DLD1 (cell line): ENCODE data around the gene RNF208.
"Not testable (repeated sequence)": the region's sequence is repeated elsewhere in the genome, so short reads cannot be mapped to it uniquely, and the experiment has no call there.

ENCODE experiments used
- in situ Hi-C: cut with HindIII; loops from 2 replicates; pipeline ENCODE4 v1.10.0; 2017; ENCODE audit warnings: low sequenced_read_pairs

Gene RNF208, protein sequence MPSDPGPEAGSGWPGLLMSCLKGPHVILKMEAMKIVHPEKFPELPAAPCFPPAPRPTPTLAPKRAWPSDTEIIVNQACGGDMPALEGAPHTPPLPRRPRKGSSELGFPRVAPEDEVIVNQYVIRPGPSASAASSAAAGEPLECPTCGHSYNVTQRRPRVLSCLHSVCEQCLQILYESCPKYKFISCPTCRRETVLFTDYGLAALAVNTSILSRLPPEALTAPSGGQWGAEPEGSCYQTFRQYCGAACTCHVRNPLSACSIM

DNA sequence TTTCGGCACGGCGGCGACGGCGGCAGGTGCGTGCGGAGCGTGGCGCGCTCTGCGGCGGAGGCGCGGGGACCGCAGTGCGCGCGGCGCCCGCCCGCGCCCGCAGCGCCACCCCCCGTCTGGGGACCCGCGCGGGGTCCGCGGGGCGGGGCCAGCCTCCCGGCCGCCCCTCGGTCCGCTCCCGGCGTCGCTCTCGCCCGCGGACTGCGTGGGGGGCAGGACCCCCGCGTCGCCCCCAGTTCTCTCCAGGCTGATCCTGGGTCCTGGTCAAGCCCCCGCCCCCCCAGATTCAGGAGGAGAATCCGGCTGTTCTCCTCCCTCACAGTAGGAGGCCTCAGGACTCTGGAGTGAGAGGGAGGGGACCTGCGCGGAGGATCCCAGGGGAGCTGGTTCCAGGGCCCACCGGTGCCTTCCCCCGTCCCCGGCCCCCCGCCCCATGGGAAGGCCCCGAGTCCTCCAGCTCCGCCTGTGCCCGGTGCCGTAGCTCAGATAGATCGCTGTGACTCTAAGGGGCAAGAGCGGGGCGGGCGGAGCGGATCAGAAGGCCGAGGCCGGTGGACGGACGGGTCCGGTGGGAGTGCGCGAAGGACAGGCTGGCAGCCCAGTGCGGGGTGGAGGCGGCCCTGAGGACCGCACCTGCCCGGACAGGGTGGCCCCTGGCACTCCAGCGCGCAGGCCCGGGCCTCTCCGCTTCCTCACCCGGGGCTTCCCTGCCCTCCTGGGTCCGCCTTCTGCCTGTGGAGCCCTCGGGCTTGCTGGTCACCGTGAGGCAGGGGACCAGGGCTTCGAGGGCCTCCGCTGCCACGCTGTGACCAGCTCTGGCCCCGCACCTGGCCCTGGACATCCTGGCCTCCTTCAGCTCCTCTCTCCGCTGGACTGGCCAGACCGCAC, at the start of gene RNF208:
Gene RNF208, minus strand, starts transcription at position 51 of the 888 bp plus-strand sequence. CDS start 1,028 bp downstream, outside the sequence.
- in situ Hi-C loops: no loop called here

GRCh38 chr9:137271696-137272076, 49.6 kb upstream of the RNF208 start:
- in situ Hi-C loops: no loop called here

DNA sequence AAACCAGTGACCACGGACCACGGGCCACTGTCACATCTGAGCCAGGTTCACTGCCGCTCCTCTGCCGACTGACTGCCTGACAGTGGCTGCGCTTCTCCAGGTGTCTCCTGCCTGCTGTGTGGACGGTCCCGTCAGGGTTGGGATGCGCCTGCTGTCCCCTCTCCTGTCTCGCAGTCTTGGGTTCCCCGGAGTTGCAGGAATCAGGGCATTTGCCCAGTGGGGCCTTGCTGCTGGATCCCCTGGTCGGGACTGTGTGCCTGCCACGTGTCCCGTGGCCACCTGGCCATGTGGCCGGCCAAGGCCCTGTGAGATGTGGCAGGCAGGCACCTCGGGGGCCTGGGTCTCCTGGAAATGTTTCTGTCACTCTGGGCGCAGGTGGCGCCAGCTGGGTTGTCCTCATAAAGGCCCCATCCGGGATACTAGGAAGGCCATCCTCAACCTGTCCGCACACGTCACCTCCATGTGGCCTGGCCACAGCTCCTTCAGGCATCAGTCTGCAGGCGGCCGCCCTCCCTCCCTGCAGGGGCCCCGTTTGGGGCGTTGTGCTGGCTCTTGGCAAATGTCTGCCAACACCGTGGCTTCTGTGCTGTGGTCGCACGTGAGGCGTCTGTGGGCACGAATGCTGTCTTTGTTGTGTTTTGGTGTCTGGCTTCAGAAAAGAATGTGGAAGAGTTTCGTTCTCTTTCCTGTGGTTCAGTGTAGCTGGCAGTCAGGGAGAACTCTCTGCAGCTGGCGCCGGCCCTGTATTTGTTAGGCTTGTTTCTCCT, 49.1 kb upstream of the RNF208 start:
- in situ Hi-C loops: no loop called here

DNA sequence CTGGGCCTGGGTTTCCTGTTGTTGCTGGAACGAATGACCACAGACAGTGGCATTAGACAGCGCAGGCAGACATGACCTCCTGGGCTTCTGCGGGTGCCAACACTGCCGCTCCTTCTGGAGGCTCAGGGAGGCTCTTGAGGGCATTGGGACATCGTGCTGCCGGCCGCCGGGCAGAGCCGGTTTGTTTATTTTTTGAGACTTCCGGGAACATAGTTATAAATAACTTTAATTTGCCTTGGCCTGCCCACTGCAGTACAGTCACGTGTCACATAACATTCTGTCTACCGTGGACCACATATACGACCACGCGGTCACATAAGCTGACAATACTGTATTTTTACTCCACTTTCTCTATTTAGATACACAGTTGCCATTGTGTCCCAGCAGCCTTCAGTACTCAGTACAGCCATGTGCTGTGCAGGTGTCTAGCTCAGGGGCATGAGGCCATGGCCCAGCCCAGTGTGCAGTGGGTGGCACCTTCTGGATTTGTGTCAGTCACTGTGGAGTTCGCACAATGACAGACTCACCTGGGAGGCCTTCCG, 47.3 kb upstream of the RNF208 start:
- in situ Hi-C loops: no loop called here

DNA sequence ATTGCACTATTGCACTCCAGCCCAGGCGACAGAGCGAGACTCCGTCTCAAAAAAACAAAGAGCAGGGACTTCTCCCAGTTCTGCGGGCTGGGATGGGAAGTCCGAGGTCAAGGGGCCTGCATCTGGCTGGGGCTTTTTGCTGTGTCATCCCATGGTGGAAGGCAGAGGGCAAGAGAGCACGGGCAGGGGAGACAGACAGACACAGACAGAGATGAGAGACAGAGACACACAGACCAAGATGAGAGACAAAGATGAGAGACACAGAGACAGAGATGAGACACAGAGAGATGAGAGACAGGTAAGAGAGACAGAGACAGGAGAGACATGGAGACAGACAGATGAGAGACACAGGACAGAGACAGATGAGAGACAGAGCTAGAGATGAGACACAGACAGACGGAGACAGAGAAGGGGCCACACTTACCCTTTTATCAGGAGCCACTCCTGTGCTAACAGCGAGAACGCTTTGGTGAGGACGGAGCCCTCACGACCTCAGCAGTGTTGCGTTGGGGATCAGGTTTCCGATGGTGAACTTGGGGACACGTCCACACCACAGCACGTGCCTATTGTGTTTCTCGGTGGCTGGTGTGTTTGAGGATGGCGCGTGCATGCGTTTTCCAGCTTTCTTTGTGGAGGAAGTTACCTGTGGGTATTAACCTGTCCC, 46.6 kb upstream of the RNF208 start:
- in situ Hi-C loops: no loop called here

DNA sequence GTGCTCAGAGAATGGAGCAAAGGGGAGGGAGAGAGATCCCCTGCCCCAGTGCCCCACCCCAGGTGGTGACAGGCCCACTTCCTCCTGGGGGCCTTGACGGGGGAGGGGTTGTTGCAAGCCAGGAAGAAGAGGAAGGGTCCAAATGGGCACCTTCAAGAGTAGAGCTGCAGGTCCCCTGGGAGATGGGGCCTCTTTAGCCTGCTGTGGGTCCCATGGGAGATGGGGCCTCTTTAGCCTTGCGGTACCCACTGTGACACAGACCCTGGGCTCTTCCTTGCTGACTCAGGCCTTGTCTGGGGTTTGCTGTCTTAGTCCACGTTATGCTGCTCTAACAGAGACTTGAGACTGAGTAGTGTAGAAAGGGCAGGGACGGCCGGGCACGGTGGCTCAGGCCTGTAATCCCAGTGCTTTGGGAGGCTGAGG, 45.9 kb upstream of the RNF208 start:
- in situ Hi-C loops: no loop called here

GRCh38 chr9:137266585-137267453, 44.8 kb upstream of the RNF208 start:
- in situ Hi-C loops: no loop called here

DNA sequence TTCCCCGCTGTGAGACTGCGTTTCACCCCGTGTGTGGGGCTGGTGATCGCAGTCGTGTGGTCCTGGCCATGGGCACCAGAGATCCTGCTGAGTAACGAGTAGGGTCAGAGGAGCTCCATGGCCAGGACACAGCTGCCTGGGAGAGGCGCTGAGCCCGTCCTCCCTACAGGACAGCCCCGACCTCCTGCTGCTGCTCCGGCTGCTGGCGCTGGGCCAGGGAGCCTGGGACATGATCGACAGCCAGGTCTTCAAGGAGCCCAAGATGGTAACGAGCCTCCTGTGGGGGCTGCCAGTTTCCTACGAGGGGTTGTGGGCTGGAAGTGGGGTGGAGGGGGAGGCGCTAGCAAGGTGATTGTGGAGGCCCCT, 44.1 kb upstream of the RNF208 start:
- in situ Hi-C loops: no loop called here

DNA sequence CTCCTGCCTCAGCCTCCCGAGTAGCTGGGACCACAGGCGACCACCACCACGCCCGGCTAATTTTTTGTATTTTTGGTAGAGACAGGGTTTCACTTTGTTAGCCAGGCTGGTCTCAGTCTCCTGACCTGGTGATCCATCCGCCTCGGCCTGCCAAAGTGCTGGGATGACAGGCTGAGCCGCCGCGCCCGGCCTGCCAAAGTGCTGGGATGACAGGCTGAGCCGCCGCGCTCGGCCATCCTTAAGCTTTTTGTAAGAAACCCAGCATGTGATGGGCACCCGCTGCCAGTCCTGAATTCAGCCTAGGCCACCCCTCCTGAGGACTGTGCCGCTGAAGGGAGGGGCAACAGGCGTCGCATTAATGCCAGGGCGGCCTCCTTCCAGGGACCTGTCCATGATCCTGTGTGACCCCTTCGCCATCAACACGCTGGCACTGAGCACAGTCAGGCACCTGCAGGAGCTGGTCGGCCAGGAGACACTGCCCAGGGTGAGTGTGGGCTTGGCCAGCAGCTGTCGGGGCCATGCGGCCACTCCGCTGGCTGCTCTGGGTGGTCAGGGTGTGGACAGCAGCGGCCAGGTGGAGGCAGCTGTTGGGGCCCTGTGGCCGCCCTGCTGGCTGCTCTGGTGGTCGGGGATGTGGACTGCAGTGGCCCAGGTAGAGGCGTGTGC, 43.6 kb upstream of the RNF208 start:
- in situ Hi-C loops: no loop called here

DNA sequence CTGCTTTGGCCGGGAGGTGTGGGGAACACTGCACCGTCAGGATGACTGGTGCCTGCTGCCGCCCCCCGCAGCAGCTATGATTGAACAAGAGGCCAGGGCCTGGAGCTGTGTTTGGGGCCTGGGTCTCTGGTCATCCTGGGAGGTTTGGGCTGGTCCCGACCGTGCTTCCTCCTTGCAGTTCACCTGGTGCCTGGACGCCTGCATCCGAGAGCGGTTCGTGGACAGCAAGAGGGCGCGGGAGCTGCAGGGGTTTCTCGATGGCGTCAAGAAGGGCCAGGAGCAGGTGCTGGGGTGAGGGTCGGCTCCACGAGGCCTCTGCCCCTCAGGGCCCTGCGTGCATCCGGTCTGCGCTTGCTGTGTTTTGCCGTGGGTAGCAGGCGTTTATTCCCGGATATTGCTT, 42.0 kb upstream of the RNF208 start:
- in situ Hi-C loops: no loop called here

GRCh38 chr9:137263506-137263905, 41.5 kb upstream of the RNF208 start:
- in situ Hi-C loops: no loop called here

DNA sequence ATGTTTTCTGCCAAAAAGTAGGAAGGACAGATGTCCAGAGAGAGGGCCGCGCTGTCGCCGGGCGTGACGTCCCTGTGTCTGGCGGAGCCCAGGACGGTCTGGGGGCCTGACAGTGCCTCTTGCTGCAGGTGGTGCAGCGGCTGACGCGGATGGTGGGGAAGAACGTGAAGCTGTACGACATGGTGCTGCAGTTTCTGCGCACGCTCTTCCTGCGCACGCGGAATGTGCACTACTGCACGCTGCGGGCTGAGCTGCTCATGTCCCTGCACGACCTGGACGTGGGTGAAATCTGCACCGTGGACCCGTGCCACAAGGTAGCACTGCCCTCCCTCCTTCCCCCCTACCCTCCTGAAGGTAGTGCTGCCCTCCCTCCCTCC, 40.9 kb upstream of the RNF208 start:
- in situ Hi-C loops: no loop called here

- in situ Hi-C loops: not testable (repeated sequence)
Measured at GRCh38 chr9:137262173-137262908, 40.3 kb upstream of the RNF208 start.

- in situ Hi-C loops: no loop called here
Measured at GRCh38 chr9:137256856-137257255, 34.8 kb upstream of the RNF208 start.

DNA sequence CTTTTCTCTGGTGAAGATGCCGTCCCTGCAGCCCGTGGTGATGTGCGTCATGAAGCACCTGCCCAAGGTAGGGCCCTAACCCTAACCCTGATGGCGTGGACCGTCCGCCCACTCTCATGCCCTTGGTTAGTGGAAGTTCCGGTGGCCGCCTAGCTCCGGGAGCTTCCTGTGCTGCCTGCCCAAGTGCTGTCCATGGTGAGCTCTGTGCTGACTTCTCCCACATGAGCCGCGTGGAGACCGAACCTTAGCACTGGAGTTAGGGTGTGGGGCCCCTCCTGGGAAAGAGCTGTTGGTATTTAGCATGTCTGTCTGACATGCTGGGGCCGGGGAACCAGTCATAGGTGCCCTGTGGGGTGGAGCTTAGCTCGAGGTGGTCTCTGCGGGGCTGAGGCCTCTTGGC, 34.3 kb upstream of the RNF208 start:
- in situ Hi-C loops: no loop called here

- in situ Hi-C loops: no loop called here
Measured at GRCh38 chr9:137255448-137256114, 33.5 kb upstream of the RNF208 start.

- in situ Hi-C loops: no loop called here
Measured at GRCh38 chr9:137254624-137255447, 32.8 kb upstream of the RNF208 start, which contains the start of gene NELFB. Gene NELFB, plus strand, starts transcription at chr9:137255327.
